Neural cell (in vitro differentiated cells): ENCODE measurements around the gene ACAP3. TPM values are rescaled to one million over a fixed set of nuclear protein-coding genes. Genes with fewer than 3 reads are reported as not detected.

Experiments used
- H2AFZ ChIP-seq: fragments of 200-600, 300-800 bp; sonication (generic), shearing (Covaris generic); 2 replicates; pipeline ENCODE4 v1.6.0; 2014; ENCODE audit warnings: low read depth, mild to moderate bottlenecking, antibody characterized with exemption, low read length, moderate library complexity
- H3F3A ChIP-seq: fragments of 200-600 bp; shearing (Covaris generic); 2 replicates; pipeline ENCODE4 v1.6.1; 2016; ENCODE audit warnings: mild to moderate bottlenecking, moderate library complexity, mixed read lengths, antibody characterized with exemption, low read length; ENCODE audit not compliant: insufficient read depth, poor library complexity, severe bottlenecking
- H3K27ac ChIP-seq: fragments of 200-600, 300-800 bp; sonication (generic), shearing (Covaris generic); 2 replicates; pipeline ENCODE4 v1.5.1; 2014; ENCODE audit warnings: mild to moderate bottlenecking, low read length, moderate library complexity
- H3K27me3 ChIP-seq: fragments of 300-800, 200-600 bp; sonication (generic), shearing (Covaris generic); 2 replicates; pipeline ENCODE4 v1.6.0; 2014; ENCODE audit warnings: mild to moderate bottlenecking, low read depth, low read length, moderate library complexity; ENCODE audit not compliant: insufficient read depth
- H3K36me3 ChIP-seq: fragments of 300-800, 200-600 bp; sonication (generic), shearing (Covaris generic); 2 replicates; pipeline ENCODE4 v1.5.1; 2014; ENCODE audit warnings: mild to moderate bottlenecking, antibody characterized with exemption, low read length, moderate library complexity; ENCODE audit not compliant: insufficient read depth
- H3K4me2 ChIP-seq: fragments of 300-800, 200-600 bp; sonication (generic), shearing (Covaris generic); 2 replicates; pipeline ENCODE4 v1.6.0; 2014; ENCODE audit warnings: mild to moderate bottlenecking, low read length
- H3K4me3 ChIP-seq: fragments of 300-800, 200-600 bp; sonication (generic), shearing (Covaris generic); 2 replicates; pipeline ENCODE4 v1.5.1; 2014; ENCODE audit warnings: mild to moderate bottlenecking, low read length, moderate library complexity
- H3K79me2 ChIP-seq: fragments of 200-600 bp; shearing (Covaris generic); replicated peaks from 2 replicates; pipeline ENCODE4 v1.6.0; 2014; ENCODE audit warnings: mild to moderate bottlenecking, low read length, moderate library complexity; ENCODE audit not compliant: insufficient read depth
- H3K9ac ChIP-seq: fragments of 300-800, 200-600 bp; sonication (generic), shearing (Covaris generic); 2 replicates; pipeline ENCODE4 v1.6.1; 2016; ENCODE audit warnings: mild to moderate bottlenecking, low read length, mixed read lengths
- H3K9me2 ChIP-seq: fragments of 200-600 bp; shearing (Covaris generic); 2 replicates; pipeline ENCODE4 v1.6.1; 2016; ENCODE audit warnings: mild to moderate bottlenecking, low read length, mixed read lengths; ENCODE audit not compliant: insufficient read depth
- H3K9me3 ChIP-seq: fragments of 200-600, 300-800 bp; sonication (generic), shearing (Covaris generic); 2 replicates; pipeline ENCODE4 v1.6.1; 2016; ENCODE audit warnings: mild to moderate bottlenecking, mixed run types, low read length, moderate library complexity, mixed read lengths
- H4K20me1 ChIP-seq: fragments of 200-600 bp; shearing (Covaris generic); 2 replicates; pipeline ENCODE4 v1.6.1; 2016; ENCODE audit warnings: mild to moderate bottlenecking, mixed run types; ENCODE audit not compliant: insufficient read depth
- EP300 ChIP-seq: fragments of 450-650 bp; conservative IDR thresholded peaks from 2 replicates; pipeline ENCODE4 v1.6.1; 2014; ENCODE audit warnings: antibody characterized with exemption, mild to moderate bottlenecking, moderate library complexity; ENCODE audit not compliant: poor library complexity, severe bottlenecking
- EZH2 ChIP-seq: fragments of 200-600, 300-800 bp; shearing (Covaris generic), sonication (generic); IDR thresholded peaks from 2 replicates; pipeline ENCODE4 v1.6.1; 2014; ENCODE audit warnings: antibody characterized with exemption, low read length, borderline replicate concordance, mild to moderate bottlenecking; ENCODE audit not compliant: insufficient read depth, poor library complexity, severe bottlenecking
- MXI1 ChIP-seq: fragments of 450-650 bp; conservative IDR thresholded peaks from 2 replicates; pipeline ENCODE4 v1.6.1; 2014; ENCODE audit warnings: antibody characterized with exemption, mild to moderate bottlenecking; ENCODE audit not compliant: poor library complexity, severe bottlenecking
- POLR2AphosphoS5 ChIP-seq: IDR thresholded peaks from 2 replicates; pipeline ENCODE4 v1.6.1; 2012
- RAD21 ChIP-seq: fragments of 450-650 bp; conservative IDR thresholded peaks from 2 replicates; pipeline ENCODE4 v1.6.1; 2014; ENCODE audit warnings: antibody characterized with exemption, mild to moderate bottlenecking, moderate library complexity
- SMC3 ChIP-seq: fragments of 450-650 bp; conservative IDR thresholded peaks from 2 replicates; pipeline ENCODE4 v1.6.1; 2014; ENCODE audit warnings: antibody characterized with exemption, mild to moderate bottlenecking, moderate library complexity; ENCODE audit not compliant: poor library complexity
- TAF1 ChIP-seq: IDR thresholded peaks from 2 replicates; pipeline ENCODE4 v1.6.1; 2012; ENCODE audit warnings: low read depth
- polyA plus RNA-seq: library from polyadenylated mRNA; depleted of rRNA; stranded (reverse); fragments of >200 nt; gene quantifications from 2 replicates; pipeline ENCODE4 v1.2.3, GENCODE V29; 2014
- TF ChIP-seq, protein P1 (sequence below): IDR thresholded peaks from 2 replicates; pipeline ENCODE4 v1.6.1; 2012; ENCODE audit warnings: borderline replicate concordance
- TF ChIP-seq, protein P2 (sequence below): fragments of 450-650 bp; IDR thresholded peaks from 2 replicates; pipeline ENCODE4 v1.5.1; 2014; ENCODE audit warnings: antibody characterized with exemption, mild to moderate bottlenecking, moderate library complexity; ENCODE audit not compliant: poor library complexity, severe bottlenecking

Gene ACAP3
- polyA plus RNA-seq, 1 donor from 2014 or later = 186 TPM

DNA sequence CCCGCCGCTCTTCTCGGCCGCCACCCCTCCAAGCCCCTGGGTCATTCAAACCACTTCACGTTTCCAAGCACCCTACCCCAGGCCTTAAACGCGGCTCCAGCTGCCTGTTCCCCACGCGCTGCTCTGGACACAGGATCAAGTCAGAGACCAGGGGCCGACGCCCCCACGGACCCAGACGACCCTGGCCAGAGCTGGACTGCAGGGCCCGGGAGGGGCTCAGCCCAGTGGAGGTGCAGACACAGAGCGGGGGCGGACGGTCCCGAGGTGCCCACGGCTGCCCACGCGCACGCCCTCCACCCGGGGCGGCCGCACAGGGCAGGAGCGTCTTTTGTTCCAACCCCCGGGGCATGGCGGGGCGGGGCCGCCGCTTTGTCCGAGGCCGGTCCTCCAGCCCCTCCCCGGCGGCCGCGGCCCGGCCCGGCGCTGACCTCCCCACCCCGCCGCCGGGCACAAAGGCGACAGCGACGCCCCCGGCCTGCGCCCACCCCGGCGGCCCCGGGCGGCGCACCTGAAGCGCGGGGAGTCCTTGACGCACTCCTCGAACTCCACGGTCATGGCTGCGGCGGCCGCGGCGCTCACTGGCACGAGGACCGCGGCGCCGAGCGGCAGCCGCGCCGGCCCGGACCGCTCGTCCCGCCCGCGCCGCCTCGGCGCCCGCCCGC, 338 bp downstream of the ACAP3 start:
- no peaks in the 10 kb centered on the region for H3F3A ChIP-seq
- peaks cover 36% of the 10 kb centered on the region for H3K79me2 ChIP-seq
- H3K4me3 ChIP-seq = peak overlapping the region; percentile 99
- peaks cover 2% of the 10 kb centered on the region for H4K20me1 ChIP-seq
- no peaks in the 10 kb centered on the region for H3K27me3 ChIP-seq
- peak overlapping the region; percentile 85 for H3K27ac ChIP-seq
- H2AFZ ChIP-seq = no peak overlapping the region
- H3K4me2 ChIP-seq = peak overlapping the region; percentile 80
- peak overlapping the region; percentile 95 for H3K9ac ChIP-seq
- H3K9me3 ChIP-seq = no peaks in the 10 kb centered on the region
- TF ChIP-seq SMC3 (no peak), MXI1 (peak; percentile 21)
- H3K36me3 ChIP-seq = no peaks in the 10 kb centered on the region
- no peaks in the 10 kb centered on the region for H3K9me2 ChIP-seq

DNA sequence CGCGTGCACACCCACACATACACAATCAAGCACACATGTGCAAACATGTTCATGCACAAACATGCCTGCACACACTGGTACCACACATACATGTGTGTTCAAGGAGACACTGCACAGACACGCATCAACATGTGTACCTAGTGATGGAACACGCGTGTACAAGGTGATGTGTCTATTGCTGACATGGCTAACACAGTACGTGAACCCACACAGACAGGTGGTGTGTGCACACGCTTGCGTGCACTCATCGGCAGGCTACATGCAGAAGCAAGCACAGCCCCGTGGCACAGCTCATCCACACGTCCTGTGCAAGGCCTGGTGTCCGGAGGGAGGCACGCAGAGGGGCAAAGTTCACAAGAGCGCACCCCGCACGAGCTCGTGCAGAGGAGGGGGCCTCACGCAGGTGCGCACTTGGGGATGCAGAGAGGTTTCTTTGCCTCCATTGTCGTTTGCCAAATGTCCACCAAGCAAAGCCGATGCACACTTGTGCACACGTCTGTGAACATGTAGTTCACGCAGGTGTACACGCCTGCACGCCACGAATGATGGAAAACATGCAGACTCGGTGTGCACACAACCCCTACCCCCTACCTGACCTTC, 969 bp downstream of the ACAP3 start:
- Histone ChIP-seq H3K27ac (peak overlapping the region; percentile 85), H3K9me3 (no peaks in the 10 kb centered on the region), H4K20me1 (peaks cover 2% of the 10 kb centered on the region), H3K79me2 (peaks cover 36% of the 10 kb centered on the region), H3F3A (no peaks in the 10 kb centered on the region), H3K27me3 (no peaks in the 10 kb centered on the region), H3K36me3 (no peaks in the 10 kb centered on the region), H3K9ac (peak overlapping the region; percentile 95), H3K9me2 (no peaks in the 10 kb centered on the region), H3K4me2 (peak overlapping the region; percentile 80), H3K4me3 (peak overlapping the region; percentile 99), H2AFZ (no peak overlapping the region)
- TF ChIP-seq TAF1 (no peak), MXI1 (no peak), EZH2 (no peak), POLR2AphosphoS5 (peak; percentile 51)
- TF ChIP-seq, protein P1, sequence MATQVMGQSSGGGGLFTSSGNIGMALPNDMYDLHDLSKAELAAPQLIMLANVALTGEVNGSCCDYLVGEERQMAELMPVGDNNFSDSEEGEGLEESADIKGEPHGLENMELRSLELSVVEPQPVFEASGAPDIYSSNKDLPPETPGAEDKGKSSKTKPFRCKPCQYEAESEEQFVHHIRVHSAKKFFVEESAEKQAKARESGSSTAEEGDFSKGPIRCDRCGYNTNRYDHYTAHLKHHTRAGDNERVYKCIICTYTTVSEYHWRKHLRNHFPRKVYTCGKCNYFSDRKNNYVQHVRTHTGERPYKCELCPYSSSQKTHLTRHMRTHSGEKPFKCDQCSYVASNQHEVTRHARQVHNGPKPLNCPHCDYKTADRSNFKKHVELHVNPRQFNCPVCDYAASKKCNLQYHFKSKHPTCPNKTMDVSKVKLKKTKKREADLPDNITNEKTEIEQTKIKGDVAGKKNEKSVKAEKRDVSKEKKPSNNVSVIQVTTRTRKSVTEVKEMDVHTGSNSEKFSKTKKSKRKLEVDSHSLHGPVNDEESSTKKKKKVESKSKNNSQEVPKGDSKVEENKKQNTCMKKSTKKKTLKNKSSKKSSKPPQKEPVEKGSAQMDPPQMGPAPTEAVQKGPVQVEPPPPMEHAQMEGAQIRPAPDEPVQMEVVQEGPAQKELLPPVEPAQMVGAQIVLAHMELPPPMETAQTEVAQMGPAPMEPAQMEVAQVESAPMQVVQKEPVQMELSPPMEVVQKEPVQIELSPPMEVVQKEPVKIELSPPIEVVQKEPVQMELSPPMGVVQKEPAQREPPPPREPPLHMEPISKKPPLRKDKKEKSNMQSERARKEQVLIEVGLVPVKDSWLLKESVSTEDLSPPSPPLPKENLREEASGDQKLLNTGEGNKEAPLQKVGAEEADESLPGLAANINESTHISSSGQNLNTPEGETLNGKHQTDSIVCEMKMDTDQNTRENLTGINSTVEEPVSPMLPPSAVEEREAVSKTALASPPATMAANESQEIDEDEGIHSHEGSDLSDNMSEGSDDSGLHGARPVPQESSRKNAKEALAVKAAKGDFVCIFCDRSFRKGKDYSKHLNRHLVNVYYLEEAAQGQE = peak; percentile 32

DNA sequence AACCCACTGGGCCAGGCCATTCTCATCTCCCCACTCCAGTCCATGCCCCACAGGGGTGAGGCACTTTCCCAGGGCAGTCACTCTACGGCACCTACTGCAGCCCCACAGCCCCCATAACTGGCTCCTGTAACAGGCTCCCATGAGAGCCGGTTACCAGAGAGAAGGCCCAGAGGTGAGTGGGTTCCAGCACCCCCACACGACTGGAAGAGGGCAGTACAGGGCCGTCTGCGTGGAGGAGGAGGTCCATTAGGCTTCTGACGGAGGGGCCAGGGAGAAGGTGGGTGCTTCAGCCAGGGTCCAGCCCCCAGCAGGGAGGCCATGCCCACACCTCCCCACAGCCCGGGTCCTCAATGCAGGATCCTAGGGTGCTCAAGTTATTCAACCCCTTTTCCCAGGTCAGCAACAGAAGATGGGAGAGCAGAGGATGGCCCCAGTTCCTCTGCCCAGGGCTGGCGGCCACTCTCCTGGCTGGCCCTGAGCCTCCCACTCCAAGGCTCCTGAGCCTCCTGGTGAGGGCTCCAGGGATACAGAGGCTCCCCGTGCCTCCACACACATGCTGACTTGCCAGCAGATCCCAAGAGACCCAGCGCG, 1.6 kb downstream of the ACAP3 start:
- peak overlapping the region; percentile 85 for H3K27ac ChIP-seq

More for the DNA sequence above, 1.6 kb downstream of the ACAP3 start:
- Histone ChIP-seq H3K4me3 (peak overlapping the region; percentile 99), H3K36me3 (no peaks in the 10 kb centered on the region), H3K9ac (peak overlapping the region; percentile 95), H3K9me2 (no peaks in the 10 kb centered on the region), H3F3A (no peaks in the 10 kb centered on the region), H3K27me3 (no peaks in the 10 kb centered on the region), H3K9me3 (no peaks in the 10 kb centered on the region), H4K20me1 (peaks cover 2% of the 10 kb centered on the region), H3K4me2 (peak overlapping the region; percentile 80), H3K79me2 (peaks cover 36% of the 10 kb centered on the region), H2AFZ (no peak overlapping the region)
- TF ChIP-seq, protein P2, sequence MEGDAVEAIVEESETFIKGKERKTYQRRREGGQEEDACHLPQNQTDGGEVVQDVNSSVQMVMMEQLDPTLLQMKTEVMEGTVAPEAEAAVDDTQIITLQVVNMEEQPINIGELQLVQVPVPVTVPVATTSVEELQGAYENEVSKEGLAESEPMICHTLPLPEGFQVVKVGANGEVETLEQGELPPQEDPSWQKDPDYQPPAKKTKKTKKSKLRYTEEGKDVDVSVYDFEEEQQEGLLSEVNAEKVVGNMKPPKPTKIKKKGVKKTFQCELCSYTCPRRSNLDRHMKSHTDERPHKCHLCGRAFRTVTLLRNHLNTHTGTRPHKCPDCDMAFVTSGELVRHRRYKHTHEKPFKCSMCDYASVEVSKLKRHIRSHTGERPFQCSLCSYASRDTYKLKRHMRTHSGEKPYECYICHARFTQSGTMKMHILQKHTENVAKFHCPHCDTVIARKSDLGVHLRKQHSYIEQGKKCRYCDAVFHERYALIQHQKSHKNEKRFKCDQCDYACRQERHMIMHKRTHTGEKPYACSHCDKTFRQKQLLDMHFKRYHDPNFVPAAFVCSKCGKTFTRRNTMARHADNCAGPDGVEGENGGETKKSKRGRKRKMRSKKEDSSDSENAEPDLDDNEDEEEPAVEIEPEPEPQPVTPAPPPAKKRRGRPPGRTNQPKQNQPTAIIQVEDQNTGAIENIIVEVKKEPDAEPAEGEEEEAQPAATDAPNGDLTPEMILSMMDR = no peak
- TF ChIP-seq EP300 (no peak), EZH2 (no peak), POLR2AphosphoS5 (no peak), TAF1 (no peak), MXI1 (no peak), SMC3 (no peak), RAD21 (no peak)
- TF ChIP-seq, protein P1 = no peak
